HG03354 (cell line): ENCODE results near the gene TECTA.

Experiments
- ATAC-seq: cut with Tn5 transposase; IDR thresholded peaks from one replicate; pipeline ENCODE4 v1.9.1; 2021; ENCODE audit warnings: mild to moderate bottlenecking; ENCODE audit not compliant: unreplicated experiment, poor library complexity, severe bottlenecking

TECTA gene, protein sequence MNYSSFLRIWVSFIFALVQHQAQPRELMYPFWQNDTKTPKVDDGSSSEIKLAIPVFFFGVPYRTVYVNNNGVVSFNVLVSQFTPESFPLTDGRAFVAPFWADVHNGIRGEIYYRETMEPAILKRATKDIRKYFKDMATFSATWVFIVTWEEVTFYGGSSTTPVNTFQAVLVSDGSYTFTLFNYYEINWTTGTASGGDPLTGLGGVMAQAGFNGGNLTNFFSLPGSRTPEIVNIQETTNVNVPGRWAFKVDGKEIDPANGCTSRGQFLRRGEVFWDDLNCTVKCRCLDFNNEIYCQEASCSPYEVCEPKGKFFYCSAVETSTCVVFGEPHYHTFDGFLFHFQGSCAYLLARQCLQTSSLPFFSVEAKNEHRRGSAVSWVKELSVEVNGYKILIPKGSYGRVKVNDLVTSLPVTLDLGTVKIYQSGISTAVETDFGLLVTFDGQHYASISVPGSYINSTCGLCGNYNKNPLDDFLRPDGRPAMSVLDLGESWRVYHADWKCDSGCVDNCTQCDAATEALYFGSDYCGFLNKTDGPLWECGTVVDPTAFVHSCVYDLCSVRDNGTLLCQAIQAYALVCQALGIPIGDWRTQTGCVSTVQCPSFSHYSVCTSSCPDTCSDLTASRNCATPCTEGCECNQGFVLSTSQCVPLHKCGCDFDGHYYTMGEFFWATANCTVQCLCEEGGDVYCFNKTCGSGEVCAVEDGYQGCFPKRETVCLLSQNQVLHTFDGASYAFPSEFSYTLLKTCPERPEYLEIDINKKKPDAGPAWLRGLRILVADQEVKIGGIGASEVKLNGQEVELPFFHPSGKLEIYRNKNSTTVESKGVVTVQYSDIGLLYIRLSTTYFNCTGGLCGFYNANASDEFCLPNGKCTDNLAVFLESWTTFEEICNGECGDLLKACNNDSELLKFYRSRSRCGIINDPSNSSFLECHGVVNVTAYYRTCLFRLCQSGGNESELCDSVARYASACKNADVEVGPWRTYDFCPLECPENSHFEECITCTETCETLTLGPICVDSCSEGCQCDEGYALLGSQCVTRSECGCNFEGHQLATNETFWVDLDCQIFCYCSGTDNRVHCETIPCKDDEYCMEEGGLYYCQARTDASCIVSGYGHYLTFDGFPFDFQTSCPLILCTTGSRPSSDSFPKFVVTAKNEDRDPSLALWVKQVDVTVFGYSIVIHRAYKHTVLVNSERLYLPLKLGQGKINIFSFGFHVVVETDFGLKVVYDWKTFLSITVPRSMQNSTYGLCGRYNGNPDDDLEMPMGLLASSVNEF (N-terminal part only)

DNA sequence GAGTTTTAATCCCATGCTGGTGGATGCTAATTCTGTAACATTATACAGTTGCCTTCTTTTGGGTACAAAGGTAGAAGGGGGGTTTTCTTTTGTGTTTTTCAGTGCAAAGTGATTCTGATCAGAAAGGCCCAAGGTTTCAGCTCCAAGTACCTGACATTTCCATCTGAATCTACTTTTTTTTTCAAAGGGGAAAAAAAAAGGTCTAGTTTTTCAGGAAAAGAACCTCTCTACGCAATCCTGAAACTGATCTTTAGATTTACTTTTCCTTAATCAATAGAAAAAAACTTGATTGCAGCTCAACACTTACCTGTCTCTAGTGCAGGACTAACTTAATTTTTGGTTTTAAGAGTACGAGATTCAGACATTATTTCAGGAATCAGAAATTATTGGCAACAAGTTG, at the start of gene TECTA:
TSS of gene TECTA (plus strand) at position 301 of the 400 bp plus-strand sequence. CDS start 1,423 bp downstream, outside the sequence.
- no peak for ATAC-seq

DNA sequence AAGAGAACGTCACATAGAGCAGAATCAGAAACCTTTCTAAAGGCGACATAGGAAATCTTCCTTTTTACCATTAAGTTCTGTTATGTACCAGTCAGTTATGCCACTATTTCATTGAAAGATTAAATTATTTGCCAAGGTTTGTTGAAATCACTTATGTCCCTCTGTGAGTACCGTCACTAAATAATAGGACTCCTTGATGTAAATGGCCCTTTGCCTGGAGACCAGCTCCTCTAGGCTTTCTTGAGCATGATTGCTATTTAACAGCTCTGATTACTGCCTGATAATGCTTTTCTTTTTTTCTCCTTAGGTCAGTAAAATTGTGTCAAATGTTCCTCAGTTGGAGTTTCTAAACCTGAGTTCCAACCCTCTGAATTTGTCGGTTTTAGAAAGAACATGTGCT, 47.8 kb upstream of the TECTA start:
- no peak for ATAC-seq

DNA sequence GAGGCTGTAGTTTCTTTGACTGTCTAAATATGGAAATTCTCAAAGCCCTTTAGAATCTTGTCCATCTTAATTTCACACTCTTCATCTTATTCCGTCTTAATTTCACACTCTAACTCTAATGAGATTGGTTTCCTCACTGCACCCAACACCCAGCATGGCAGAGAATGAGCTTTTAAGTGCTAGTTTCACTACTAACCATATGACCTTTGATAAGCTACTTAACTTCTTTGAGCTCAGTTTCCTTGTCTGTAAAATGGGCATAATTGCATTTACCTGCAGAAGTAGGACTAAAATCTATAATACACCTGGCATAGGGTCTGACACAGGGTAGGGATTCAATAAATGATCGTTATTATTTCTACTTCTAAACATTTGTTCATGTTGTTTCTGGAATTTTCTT, 46.8 kb upstream of the TECTA start:
- no peak for ATAC-seq

DNA sequence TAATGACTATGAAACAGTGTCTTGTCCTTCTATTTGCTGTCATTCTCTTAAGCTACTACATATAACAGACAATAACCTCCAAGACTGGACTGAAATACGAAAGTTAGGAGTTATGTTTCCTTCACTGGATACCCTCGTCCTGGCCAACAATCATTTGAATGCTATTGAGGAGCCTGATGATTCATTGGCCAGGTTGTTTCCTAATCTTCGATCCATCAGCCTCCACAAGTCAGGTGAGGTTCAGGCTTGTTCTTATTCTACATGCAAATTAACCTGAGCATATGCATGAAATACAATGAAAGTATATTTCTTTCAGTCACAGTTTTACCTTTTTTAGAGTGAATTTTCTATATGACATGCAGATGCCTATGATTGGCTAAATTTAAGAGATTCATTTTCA, 46.0 kb upstream of the TECTA start:
- no peak for ATAC-seq

DNA sequence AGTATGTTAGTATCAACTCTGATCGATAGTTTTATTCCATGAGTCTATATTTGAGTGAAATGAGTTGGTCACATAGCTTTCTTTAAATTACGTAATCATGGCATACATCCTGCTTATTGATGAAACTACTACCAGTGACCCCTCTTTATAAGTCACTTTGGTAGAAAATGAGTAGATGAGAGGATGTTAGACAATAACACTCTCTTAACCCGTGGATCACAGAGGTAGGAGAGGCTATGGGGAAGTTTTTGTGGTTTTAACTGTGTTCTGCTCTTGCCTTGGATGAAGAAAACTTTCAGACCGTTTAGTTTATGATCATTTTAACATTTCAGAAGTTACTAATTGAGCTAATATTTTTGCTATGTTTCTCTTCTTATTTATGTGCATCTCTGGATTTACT, 43.1 kb upstream of the TECTA start:
- ATAC-seq = no peak

DNA sequence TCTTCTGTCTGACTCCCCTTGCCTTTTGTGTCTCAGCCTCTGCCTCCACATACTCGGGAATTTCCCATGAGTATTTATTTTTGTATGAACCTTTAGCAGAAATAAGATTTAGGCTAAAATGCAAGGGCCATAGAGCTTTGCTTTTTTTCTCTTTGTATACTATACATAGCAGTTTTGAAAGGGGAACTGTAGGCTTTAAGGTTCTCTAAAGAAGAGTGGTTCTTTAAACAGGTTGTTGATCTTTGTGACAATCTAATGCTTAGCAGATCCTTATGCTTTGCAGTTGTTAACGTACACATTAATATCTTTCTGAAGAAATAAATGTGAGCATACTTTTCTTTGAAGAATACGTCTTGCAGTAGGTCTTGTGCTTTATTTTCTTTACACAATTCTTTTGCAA, 42.1 kb upstream of the TECTA start:
- no peak for ATAC-seq

DNA sequence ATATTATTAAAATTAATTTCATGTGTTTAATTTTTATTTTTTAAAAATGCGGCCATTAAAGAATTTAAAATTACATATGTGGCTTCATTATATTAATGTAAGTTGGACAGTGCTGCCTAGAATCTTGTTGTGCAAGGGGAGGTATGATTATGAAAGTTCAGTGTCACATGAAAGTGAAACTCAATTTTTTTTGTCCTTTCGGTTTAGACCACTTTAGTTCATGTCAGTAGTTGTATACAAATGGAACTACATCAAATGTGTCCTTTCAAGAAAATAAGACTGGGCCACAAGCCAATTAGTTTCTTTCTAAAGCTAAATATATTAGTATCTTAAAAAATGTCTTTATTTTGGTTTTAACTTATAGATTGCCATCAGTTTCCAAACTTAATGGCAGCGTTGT, 41.4 kb upstream of the TECTA start:
- ATAC-seq = peak; percentile 100

DNA sequence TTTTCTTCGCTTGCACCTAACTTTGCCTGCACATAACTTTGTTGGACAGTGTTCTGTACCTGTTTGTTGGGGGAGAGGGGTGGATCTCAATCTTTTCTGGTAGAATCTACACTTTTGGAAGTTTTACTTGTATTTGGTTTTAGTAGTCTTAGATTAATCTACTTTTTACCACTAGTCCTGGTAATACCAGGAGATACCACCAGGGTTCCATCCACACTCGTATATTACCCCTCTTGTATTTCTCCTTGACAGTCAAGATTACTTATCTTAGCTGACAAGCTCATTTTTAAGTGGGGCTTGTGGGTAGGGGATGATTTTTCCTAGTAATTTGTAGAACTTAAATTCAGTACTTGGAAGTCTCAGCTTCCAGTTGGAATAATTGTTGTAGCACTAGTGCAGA, 37.3 kb upstream of the TECTA start:
- no peak for ATAC-seq

DNA sequence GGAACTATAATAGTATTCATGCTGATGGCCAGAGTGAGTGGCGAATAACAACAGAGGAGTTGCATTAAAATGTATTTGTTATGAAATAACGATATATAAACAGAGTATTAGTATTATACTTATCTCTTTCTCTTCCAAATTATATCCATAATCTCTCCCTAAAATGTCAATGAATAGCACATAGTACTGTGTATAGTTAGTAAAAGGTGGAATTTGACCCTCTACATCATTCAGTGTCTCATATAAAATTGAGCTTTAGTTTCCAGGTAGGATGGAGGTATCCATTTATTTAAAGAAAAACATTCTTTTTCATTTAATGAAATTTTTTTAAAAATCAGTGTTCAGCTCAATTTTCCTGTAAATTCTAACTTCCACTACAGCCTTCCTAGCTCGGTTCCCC, 34.4 kb upstream of the TECTA start:
- ATAC-seq = no peak

DNA sequence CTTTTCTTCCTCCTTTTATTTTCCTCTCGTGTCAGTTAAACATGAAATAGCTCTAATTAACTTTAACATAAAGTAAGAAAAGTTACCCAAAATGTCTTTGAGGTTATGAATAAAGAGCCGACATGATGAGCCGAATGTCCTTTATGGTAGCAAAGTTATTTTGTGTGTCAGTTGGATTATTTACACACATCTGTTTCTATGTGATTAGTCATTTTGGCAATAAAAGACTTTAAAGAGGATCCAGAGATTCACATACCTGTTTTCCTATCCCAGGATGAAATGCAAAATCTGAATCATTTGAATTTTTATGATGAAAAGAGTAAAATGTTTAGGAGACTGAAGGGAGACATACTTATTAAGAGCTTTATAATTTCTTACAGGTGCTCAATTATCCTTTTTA, 34.0 kb upstream of the TECTA start:
- ATAC-seq = no peak

DNA sequence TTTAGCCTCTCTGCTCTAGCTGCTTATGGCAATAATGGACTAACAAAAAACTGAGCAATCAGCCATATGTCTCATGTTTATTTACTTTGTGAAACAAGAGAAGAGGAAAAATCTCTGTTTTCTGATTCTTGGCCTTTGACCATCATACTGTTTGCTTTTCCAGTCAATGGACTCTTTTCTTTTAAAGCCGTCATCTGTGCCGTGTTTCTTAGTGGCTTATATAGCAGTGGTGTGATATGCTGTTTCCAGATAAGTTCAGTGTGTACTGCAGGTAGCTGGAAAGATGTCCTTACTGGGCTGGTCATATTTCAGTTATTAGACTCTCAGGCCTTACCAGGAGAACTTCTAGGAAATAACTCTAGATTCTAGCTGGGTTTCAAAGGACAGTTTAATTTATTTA, 33.6 kb upstream of the TECTA start:
- ATAC-seq = no peak

DNA sequence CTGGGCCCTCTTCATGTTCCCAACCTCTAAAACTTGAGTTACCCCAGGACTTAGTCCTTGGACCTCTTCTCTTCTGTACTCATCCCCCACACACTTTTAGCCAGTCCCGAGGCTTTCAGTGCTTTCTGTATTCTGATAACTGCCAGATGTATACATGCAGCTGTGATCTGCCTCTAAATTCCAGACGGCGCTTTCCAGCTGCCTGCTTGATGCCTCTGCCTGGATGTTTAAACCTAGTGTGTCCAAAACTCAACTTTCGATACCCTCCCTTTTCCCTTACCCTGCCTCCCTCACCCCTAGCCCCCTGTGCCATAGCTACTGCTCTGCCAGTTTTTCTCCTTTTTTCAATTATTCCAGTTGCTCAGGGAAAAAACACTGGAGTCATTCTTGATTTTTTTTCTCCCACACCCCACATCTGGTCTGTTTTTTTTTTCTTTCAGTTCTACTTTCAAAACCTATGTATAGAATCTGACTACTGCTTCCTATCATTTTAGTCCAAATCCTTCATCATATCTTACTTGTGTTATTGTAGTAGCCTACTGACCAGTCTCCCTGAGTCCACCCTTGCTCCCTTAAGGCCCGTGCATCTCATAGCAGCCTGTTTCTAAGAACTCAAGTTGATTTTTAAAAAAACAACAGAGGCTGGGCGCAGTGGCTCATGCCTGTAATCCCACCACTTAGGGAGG, 32.9 kb upstream of the TECTA start:
- no peak for ATAC-seq

DNA sequence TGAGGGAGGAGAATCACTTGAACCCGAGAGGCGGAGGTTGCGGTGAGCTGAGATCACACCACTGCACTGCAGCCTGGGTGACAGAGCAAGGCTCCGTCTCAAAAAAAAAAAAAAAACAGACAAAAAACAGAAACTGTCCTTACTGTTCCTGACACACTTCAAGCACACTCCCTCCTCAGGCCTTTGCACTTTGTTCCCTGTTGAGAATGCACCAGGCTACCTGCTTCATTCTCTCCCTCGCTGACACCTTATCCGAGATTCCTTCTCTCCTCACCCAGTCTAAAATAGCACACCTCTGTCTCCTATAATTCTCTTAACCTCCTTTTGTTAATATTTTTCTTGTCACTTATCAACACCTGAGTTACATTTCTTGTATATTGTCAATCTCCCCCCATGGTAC, 32.3 kb upstream of the TECTA start:
- ATAC-seq = no peak

DNA sequence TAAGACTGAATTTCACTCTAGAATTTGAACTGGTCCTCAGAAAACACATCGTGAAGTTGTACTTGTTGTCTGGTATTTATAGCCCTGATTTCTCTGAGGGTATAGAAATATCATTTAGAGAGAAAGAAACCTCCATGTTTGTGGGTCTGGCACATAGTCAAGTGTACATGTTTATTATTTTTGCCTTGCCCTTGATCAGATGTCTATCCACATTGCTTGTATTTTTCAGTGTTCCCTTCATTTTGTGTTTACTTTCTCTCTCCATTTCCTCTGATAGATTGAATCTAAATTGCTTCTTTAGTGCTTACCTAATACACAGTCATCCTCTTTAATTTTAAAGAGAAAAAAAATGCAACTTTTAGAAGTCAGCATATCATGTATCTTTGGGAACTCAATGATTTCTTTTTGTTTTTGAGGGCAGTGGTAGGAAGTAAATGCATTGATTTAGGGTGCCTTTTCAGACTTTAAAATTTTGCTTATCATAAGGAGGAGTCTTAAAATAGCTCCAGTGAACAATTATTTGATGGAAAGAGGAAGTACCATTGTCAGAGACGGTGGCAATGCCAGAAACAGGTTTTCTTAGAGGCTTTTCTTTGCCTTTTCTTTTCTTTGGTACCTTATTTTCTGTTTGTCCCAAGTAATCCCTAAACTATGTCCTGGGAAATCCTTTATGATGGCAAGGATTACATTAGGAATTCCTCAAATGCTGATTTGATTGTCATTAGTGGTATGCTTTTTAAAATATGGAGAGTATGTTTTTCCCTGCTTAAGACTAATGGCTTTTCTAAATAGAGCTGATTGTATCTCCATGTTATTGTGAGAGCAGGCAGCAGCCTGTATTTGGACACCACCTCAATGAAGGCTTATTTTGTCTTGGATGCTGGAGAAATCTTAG, 29.8 kb upstream of the TECTA start:
- no peak for ATAC-seq

DNA sequence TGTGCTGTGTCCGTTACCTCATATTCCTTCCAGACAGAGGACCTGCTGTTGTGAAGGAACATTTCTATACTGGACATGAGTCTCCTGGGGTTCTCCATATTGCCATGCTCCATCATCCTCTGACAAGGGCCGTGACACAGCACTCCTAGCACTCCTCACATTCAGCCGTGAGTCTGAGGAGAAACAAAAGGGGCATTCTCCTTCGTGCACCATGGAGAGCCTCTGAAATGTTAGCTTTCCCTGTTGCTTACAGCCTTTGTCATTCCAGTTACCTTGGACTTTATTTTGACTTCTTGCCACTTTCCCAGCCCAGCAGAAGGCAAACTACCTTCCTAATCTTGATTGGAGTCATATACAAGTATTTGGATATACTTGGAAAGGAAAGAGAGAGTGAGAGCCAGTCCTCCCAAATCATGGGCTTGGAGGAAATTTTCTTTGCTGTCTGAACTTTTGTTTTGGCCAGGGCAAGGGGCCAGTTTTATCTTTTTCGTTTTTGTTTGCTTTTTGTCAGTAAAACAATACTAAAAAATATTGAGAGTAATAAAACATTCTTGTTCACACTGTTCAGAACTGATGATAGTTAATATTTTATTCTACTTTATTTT, 29.1 kb upstream of the TECTA start:
- ATAC-seq = no peak

DNA sequence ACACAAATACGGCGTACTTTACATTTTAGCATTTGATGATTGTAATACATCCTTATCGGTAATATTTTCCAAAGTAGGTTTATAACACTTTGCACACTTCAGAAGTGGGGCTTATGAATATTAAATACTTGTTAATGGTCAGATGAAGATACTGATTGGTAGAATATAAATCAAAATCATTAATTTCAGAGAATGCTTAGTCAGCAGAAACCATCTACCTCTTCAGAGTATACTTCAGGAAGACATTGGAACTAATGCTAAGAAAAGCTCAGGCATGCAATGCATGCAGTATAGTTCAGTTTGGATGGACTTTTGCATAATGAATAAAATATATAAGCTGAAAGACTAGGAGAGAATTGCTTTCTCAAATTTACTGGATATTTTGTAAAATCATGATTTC, 19.7 kb upstream of the TECTA start:
- ATAC-seq = no peak

DNA sequence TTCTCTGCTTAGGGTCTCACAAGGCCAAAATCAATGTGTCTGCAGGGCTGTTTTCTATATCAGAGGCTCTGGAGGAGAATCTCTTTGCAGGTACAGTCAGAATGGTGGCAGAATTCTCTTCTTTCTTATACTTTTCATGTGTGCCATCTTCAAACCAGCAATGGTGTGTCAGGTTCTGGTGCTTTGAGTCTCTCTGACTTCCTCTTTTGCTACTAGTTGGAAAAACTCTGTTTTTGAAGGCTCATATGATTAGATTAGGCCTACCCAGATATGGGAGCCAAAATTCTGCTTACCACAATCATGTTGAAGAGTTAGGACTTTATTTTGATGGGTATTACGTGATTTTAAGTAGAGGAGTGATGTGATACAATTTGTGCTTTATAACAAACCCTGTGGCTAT, 18.8 kb upstream of the TECTA start:
- no peak for ATAC-seq

DNA sequence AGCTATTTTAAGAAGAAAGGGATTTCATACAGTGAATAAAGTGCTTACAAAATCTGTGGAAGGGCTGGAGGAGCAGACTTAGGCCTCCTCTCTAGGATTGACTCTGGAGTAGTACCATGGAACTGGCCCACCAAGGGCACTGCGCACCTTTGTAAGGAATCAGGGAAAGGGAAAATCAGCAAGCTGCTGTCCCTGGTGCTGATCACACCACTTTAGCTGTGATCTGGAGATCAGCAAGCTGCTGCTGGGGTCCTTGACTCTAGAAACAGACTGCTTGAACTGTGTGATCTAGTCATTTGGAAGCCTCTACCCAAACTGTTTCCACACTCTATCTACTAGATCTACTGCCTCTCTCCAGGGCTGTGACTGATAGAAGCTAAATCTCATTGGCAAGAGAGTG, 18.4 kb upstream of the TECTA start:
- ATAC-seq = no peak
